Mesenteric fat pad (tissue), 1 donor: ENCODE data around the gene UQCC2. TPM values are rescaled to one million over a fixed set of nuclear protein-coding genes. Genes with fewer than 3 reads are reported as not detected.

ENCODE experiments used
- DNase-seq: peaks from one replicate; pipeline ENCODE4 v3.0.0-alpha.2; 2020; ENCODE audit warnings: low spot score
- microRNA-seq: library from miRNA; unstranded; fragments of <30 nt; microRNA quantifications from one replicate; pipeline ENCODE4 v1.2.0, GENCODE V29; 2020; ENCODE audit warnings: borderline number of aligned reads
- total RNA-seq: library from RNA; stranded (reverse); fragmentation: NEBNext Ultra II Directional; extraction: Animal tissue kit (Norgen Biotek cat#: 25700); gene quantifications from one replicate; pipeline ENCODE4 v1.2.1, GENCODE V29; 2021
- donor health status: DM: yes; HTN: yes; CAD: no.

UQCC2 gene
- total RNA-seq, 1 donor from 2014 or later, result 47.0 TPM

DNA sequence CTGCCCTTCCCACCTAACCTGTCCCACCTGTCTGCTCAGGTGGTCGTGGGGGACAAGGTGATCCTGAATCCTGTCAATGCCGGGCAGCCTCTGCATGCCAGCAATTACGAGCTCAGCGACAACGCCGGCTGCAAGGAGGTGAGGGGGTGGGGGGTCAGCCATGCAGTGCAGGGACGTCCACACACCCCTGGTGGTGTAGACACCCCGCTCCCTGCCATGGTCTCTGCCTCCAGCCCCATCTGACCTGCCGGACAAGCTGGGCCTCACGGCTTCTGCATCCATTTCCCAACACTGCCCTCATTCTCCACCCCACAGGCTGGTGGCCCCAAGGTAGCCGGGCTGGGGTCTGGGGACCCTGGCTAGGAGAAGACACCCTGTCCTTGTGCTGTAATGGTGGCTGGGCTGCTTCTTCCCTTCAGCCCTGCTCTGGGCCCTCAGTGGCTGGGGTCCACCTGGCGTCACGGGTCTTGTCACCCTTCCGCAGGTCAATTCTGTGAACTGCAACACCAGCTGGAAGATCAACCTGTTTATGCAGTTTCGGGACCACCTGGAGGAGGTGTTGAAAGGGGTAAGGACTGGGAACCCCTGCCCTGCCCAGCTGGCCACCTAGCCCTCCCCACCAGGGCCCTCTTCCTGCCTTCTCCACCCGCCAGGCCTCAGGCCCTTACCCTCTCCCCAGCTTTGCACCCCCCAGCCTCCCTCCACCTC, 52.4 kb downstream of the UQCC2 start:
- DNase-seq, result no peak

DNA sequence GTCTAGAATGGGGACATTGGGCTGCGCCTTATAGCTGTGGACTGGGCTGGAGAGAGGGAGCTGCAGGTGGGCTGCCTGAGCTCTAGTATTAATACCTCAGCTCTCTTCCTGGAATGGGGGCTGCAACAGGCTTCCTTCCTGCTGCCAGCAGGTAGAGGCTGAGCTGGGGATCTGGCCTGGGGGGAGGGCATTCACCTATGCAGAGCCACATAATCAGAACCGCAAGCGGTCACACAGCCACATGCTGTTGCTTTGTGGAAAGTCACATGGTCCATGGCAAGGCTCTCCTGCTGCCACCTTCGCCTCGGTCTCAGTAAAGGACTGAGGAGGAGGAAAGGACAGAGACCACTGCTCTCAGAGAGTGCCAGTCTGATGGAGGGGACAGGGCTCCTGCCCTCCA, 54.7 kb downstream of the UQCC2 start:
- DNase-seq, result no peak

DNA sequence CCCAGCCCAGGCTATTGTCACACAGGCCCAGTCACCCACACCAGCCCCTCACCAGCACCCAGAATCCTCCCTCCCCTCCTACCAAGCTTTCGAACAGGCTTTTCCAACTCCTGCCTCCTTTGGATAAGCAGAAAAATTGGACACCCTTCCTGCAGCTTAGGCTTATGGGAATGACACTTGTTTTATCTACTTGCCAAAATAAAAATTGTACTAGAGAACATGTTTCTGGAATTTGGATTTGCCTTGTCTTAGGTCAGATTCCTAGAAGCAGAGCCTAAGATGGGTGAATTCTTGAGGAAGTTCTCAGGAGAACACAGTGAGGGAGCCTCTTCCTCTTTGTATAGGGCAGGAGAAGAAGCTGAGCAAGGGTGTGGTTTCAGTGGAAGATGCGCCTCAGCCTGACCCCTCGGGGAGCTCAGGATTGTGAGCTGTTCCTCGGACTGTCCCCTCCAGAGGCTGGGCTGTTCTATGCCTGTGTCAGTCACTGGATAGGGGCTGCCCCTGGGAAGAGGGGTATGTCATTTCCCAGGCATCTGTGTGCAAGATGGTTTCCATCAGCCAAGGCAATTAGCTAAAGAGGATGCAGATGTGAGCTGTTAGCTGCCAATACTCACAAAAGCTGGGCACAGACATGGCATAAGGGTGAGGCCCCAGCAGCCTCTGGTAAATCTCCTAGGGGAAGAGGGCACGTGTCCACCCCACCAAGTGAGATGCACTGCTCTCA, 56.5 kb downstream of the UQCC2 start:
- no peak for DNase-seq

DNA sequence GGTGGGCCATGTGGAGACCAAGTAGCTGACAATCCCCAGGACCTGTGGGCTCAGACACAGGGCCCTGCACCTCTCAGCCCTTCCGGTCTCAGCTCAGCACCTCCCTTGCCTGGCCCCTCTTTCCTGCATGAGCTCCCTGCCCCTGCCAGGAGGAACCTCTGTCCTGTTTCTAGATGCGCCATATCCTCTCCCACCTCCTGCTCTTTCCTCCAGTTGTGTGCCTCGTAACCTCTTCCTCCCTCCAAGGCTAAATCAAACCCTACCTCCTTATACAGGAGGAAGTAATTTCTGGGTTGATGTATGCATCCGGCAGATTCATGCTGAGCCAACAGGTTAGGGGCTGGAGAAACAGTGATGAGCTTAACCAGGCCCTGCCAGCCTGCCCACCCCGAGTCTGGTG, 59.5 kb downstream of the UQCC2 start:
- DNase-seq, result no peak

DNA sequence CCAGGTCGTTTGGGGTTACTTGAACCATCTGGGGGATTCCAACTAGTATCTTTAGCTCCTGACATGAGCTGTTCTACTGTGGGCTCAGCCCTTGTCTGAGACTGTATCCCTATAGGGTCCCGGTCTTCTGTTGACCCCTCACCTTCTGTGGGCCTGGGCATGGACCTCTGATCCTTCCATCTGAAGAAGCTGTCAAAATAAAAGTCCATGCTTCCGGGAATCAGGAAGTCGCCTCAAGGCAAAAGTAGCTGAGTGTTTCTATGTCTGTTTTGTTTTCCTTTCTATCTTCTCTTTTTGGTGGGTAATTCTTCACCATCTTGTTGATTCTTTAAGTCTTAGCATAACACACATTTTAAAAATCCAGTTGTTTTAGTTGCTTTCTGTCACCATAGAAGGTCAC, 60.1 kb downstream of the UQCC2 start:
- no peak for DNase-seq

Small RNAs within 50 kb of the gene (microRNA-seq; reads per million reads assigned to microRNA genes)
- gene MIR3934, result not detected

Other genes starting within 250 kb of the UQCC2 start
- 15.2 TPM for gene BAK1, start 131.4 kb downstream of the UQCC2 start, total RNA-seq
- 18.5 TPM for gene ITPR3, start 90.4 kb downstream of the UQCC2 start, total RNA-seq
- 0.13 TPM for gene IP6K3, start 35.2 kb upstream of the UQCC2 start, total RNA-seq
- 37.7 TPM for gene LEMD2, start 77.4 kb upstream of the UQCC2 start, total RNA-seq
- not detected for gene MLN, start 92.3 kb upstream of the UQCC2 start, total RNA-seq